ENCODE measurements around the gene DIAPH3. TPM values are rescaled to one million over a fixed set of nuclear protein-coding genes. Genes with fewer than 3 reads are reported as not detected.

DIAPH3 gene
- total and polyA plus RNA-seq, 2 of the 4 experiments (the other 2 are of a cell fraction): 8.9 to 9.3 TPM

DNA sequence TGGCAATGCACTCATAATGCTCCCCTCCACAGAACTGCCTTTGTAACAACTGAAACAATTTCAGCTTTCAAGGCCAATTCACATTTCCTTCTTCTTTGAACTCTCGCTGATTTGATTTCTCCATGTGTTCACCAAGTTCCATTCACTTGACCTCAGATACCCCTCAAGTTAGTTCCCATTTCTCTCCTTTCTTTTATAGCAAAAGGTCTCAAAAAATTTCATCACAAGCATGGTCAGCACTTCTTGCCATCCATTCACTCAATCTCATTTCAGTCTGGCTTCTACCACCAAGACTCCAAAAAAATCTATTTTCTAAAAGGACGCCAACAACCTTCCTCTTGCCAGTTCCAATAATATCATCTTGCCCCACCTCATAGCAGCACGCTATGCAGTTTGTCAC lies 135.7 kb downstream of the DIAPH3 start:
- no peaks in the 10 kb centered on the region; the same call in 1 of the 2 replicates for H3K9me3 ChIP-seq (ENCODE audit: control insufficient read depth, insufficient read depth, low read length)
- H3K27me3 ChIP-seq (ENCODE audit: control insufficient read depth, insufficient read depth, low read length): no peaks in the 10 kb centered on the region
- peaks cover 3% of the 10 kb centered on the region for H3K36me3 ChIP-seq (ENCODE audit: control insufficient read depth, insufficient read depth, low read length)
- no TSS peak for BruUV-seq (replicated peaks)
- H2BK20ac ChIP-seq (ENCODE audit: low read depth, low read length): no peak overlapping the region
- H2BK120ac ChIP-seq (ENCODE audit: low read depth, low read length): no peak overlapping the region
- no peak overlapping the region for H3K18ac ChIP-seq (ENCODE audit: low read depth, low read length)
- dilution Hi-C loops (cut with HindIII; ENCODE audit: low sequenced_read_pairs, unreplicated experiment): no loop called here
- H3K4me1 ChIP-seq (ENCODE audit: control insufficient read depth, insufficient read depth, low read length): no peaks in the 10 kb centered on the region
- H3K4me2 ChIP-seq (ENCODE audit: low read depth, low read length): no peak overlapping the region
- H3K27ac ChIP-seq (ENCODE audit: insufficient read depth, low read length): no peak overlapping the region
- H3K9ac ChIP-seq (ENCODE audit: low read depth, low read length): no peak overlapping the region
- no peak for ATAC-seq (ENCODE audit: low read depth)
- 100% methylated on average over 3 of the region's 3 CpGs; no CpG with 5 or more reads in 1 of the 2 experiments for WGBS, 2 experiments (ENCODE audit: extremely low coverage in 2 of 2, insufficient read length in 1 of 2)
- H2AK5ac ChIP-seq (ENCODE audit: low read depth, low read length): no peak overlapping the region
- no peak overlapping the region for H3K4me3 ChIP-seq (ENCODE audit: insufficient read depth, low read depth, low read length)
- H2BK15ac ChIP-seq (ENCODE audit: low read depth, low read length): no peak overlapping the region
- H4K5ac ChIP-seq (ENCODE audit: low read depth, low read length): no peak overlapping the region
- H3K56ac ChIP-seq (ENCODE audit: extremely low read depth, insufficient read depth, low read length): no peak overlapping the region
- H4K8ac ChIP-seq (ENCODE audit: low read depth in 2 of 2, low read length in 2 of 2): no peak overlapping the region; a peak in 1 of 4 replicates
- no peak overlapping the region for H3K4ac ChIP-seq (ENCODE audit: low read depth, low read length)
- no peaks in the 10 kb centered on the region for H4K20me1 ChIP-seq (ENCODE audit: insufficient read depth, low read length)
- no peak overlapping the region for H3K14ac ChIP-seq (replicated peaks; ENCODE audit: low read depth, low read length)
- H2BK5ac ChIP-seq (ENCODE audit: low read depth, low read length, poor library complexity, severe bottlenecking): no peak overlapping the region
- intact Hi-C loops (cut with micrococcal nuclease): no loop called here
- TF ChIP-seq USF2 (IDR thresholded peaks at IDR 0.05; ENCODE audit: low read depth, low read length): no peak
- TF ChIP-seq, protein P1, sequence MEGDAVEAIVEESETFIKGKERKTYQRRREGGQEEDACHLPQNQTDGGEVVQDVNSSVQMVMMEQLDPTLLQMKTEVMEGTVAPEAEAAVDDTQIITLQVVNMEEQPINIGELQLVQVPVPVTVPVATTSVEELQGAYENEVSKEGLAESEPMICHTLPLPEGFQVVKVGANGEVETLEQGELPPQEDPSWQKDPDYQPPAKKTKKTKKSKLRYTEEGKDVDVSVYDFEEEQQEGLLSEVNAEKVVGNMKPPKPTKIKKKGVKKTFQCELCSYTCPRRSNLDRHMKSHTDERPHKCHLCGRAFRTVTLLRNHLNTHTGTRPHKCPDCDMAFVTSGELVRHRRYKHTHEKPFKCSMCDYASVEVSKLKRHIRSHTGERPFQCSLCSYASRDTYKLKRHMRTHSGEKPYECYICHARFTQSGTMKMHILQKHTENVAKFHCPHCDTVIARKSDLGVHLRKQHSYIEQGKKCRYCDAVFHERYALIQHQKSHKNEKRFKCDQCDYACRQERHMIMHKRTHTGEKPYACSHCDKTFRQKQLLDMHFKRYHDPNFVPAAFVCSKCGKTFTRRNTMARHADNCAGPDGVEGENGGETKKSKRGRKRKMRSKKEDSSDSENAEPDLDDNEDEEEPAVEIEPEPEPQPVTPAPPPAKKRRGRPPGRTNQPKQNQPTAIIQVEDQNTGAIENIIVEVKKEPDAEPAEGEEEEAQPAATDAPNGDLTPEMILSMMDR (conservative IDR thresholded peaks at IDR 0.05; ENCODE audit: low read depth, low read length): no peak
- no peak for TF ChIP-seq RFX5 (IDR thresholded peaks at IDR 0.05; ENCODE audit: low read depth, low read length)
- no peak for TF ChIP-seq MAZ (IDR thresholded peaks at IDR 0.05; ENCODE audit: borderline replicate concordance, low read depth, low read length)
- no peak for TF ChIP-seq RAD21 (IDR thresholded peaks at IDR 0.05; ENCODE audit: low read length)
- no peak overlapping the region for H2AK9ac ChIP-seq (replicated peaks; ENCODE audit: low read depth, low read length, poor library complexity)
- no peak overlapping the region for H4K91ac ChIP-seq (ENCODE audit: insufficient read depth, low read depth, low read length)
- ChIA-PET CTCF (no interaction called here), POLR2A (ENCODE audit: unreplicated experiment) (no interaction called here)
- no peak overlapping the region for H2AFZ ChIP-seq (replicated peaks; ENCODE audit: low read length, poor library complexity)
- in situ Hi-C loops (cut with MboI; ENCODE audit: low sequenced_read_pairs): no loop called here
- DNase-seq: no peak
- H3K9me1 ChIP-seq (ENCODE audit: insufficient read depth, low read length): no peaks in the 10 kb centered on the region; the same call in 1 of the 2 replicates
- peaks cover 7 to 25% of the 10 kb centered on the region in 2 experiments for H3K79me1 ChIP-seq (ENCODE audit: low read depth in 1 of 2, low read length in 2 of 2)
- H3K23ac ChIP-seq (ENCODE audit: low read depth, low read length): no peak overlapping the region; the same call in 1 of the 2 replicates
